Liver (tissue), 9 donors: ENCODE data around the gene REM1. TPM values are rescaled to one million over a fixed set of nuclear protein-coding genes. Genes with fewer than 3 reads are reported as not detected.
A peak's percentile ranks its signal among the peaks of the same experiment; 100 is the strongest.

Source experiments
- DNase-seq: peaks from one replicate; pipeline ENCODE4 v3.0.0-alpha.2; 2017; ENCODE audit warnings: low spot score
- H3K27ac ChIP-seq, 2 donors: one replicate each; pipeline ENCODE4 v1.7.0; 2013; ENCODE audit warnings: inconsistent platforms in 2 of 2, low read length in 2 of 2, control low read depth in 1 of 2, low read depth in 1 of 2, mild to moderate bottlenecking in 1 of 2
- H3K27me3 ChIP-seq, 4 donors: one replicate each; pipeline versions ENCODE4 v1.6.1 to v1.7.0; 2013; ENCODE audit warnings: low read length in 3 of 4, inconsistent platforms in 1 of 4, mild to moderate bottlenecking in 1 of 4, moderate library complexity in 1 of 4; ENCODE audit not compliant: control insufficient read depth in 4 of 4, insufficient read depth in 4 of 4
- H3K36me3 ChIP-seq, 4 donors: one replicate each; pipeline versions ENCODE4 v1.6.1 to v1.7.0; 2013; ENCODE audit warnings: low read length in 3 of 4, mild to moderate bottlenecking in 3 of 4, low read depth in 1 of 4, moderate library complexity in 1 of 4; ENCODE audit not compliant: control insufficient read depth in 4 of 4, insufficient read depth in 3 of 4
- H3K4me1 ChIP-seq, 4 donors: one replicate each; pipeline versions ENCODE4 v1.6.1 to v1.7.0; 2013; ENCODE audit warnings: low read length in 3 of 4, mild to moderate bottlenecking in 3 of 4, moderate library complexity in 1 of 4; ENCODE audit not compliant: control insufficient read depth in 4 of 4, insufficient read depth in 4 of 4
- H3K4me3 ChIP-seq, 3 donors: one replicate each; pipeline versions ENCODE4 v1.6.1 to v1.7.0; 2013; ENCODE audit warnings: low read length in 3 of 3, control low read depth in 1 of 3, low read depth in 1 of 3, mild to moderate bottlenecking in 1 of 3
- H3K9ac ChIP-seq, 2 donors: one replicate each; pipeline ENCODE4 v1.7.0; 2013; ENCODE audit warnings: low read length in 2 of 2, mild to moderate bottlenecking in 2 of 2, moderate library complexity in 2 of 2, control low read depth in 1 of 2, low read depth in 1 of 2
- H3K9me3 ChIP-seq, 4 donors: one replicate each; pipeline versions ENCODE4 v1.6.1 to v1.7.0; 2013; ENCODE audit warnings: low read length in 3 of 4; ENCODE audit not compliant: control insufficient read depth in 4 of 4
- FOXA1 ChIP-seq: IDR thresholded peaks from 2 replicates; pipeline ENCODE4 v1.6.1; 2016; ENCODE audit warnings: antibody characterized with exemption
- FOXA2 ChIP-seq: IDR thresholded peaks from 2 replicates; pipeline ENCODE4 v1.6.1; 2016; ENCODE audit warnings: antibody characterized with exemption
- HNF4A ChIP-seq, 2 donors: conservative IDR thresholded peaks; 2 replicates each; pipeline ENCODE4 v1.6.1; 2016; ENCODE audit warnings: antibody characterized with exemption in 2 of 2, mild to moderate bottlenecking in 2 of 2
- HNF4G ChIP-seq: IDR thresholded peaks from 2 replicates; pipeline ENCODE4 v1.6.1; 2016; ENCODE audit warnings: antibody characterized with exemption
- JUND ChIP-seq, 2 donors: IDR thresholded peaks; 2 replicates each; pipeline ENCODE4 v1.6.1; 2016; ENCODE audit warnings: antibody characterized with exemption in 2 of 2
- NR2F2 ChIP-seq: IDR thresholded peaks from 2 replicates; pipeline ENCODE4 v1.6.1; 2016; ENCODE audit warnings: antibody characterized with exemption
- RAD21 ChIP-seq, 2 donors: IDR thresholded peaks; 2 replicates each; pipeline ENCODE4 v1.6.1; 2016; ENCODE audit warnings: antibody characterized with exemption in 2 of 2, mild to moderate bottlenecking in 2 of 2
- SP1 ChIP-seq: IDR thresholded peaks from 2 replicates; pipeline ENCODE4 v1.6.1; 2018; ENCODE audit warnings: antibody characterized with exemption, mild to moderate bottlenecking
- TAF1 ChIP-seq: conservative IDR thresholded peaks from 2 replicates; pipeline ENCODE4 v1.6.1; 2016; ENCODE audit warnings: antibody characterized with exemption, mild to moderate bottlenecking
- YY1 ChIP-seq: IDR thresholded peaks from 2 replicates; pipeline ENCODE4 v1.6.1; 2016; ENCODE audit warnings: antibody characterized with exemption, mild to moderate bottlenecking
- WGBS: extraction: QIAGEN DNeasy Blood & Tissue Kit; methylation state at CpG from one replicate; pipeline ENCODE4 v1.1.7; 2013; 5-methylcytosine and 5-hydroxymethylcytosine counted together
- polyA plus RNA-seq, 2 donors: library from polyadenylated mRNA; stranded (reverse) in 1 of 2; unstranded in 1 of 2; fragments of 200-250 nt in 1 of 2; fragments of >200 nt in 1 of 2; fragmentation: Nextera tagmentation in 1 of 2; extraction: Ambion mirVana in 1 of 2; gene quantifications; one replicate each; pipeline versions ENCODE4 v1.2.1 to v1.2.3, GENCODE V29; 2013 to 2015
- total RNA-seq, 2 donors: library from RNA; depleted of rRNA; stranded (reverse); fragments of >200 nt; gene quantifications; one replicate each; pipeline ENCODE4 v1.2.3, GENCODE V29; 2014
- TF ChIP-seq, protein P1 (sequence below): IDR thresholded peaks from 2 replicates; pipeline ENCODE4 v1.6.1; 2016; ENCODE audit warnings: antibody characterized with exemption
- TF ChIP-seq, protein P2 (sequence below): IDR thresholded peaks from 2 replicates; pipeline ENCODE4 v1.6.1; 2016; ENCODE audit warnings: antibody characterized with exemption
- TF ChIP-seq, protein P3 (sequence below): IDR thresholded peaks from 2 replicates; pipeline ENCODE4 v1.6.1; 2016; ENCODE audit warnings: antibody characterized with exemption
- TF ChIP-seq, protein P4 (sequence below): fragments of 150-350 bp; IDR thresholded peaks from 2 replicates; pipeline ENCODE4 v1.5.1; 2017; ENCODE audit warnings: improper control_type of control experiment, low read depth, low read length; ENCODE audit not compliant: missing input control
- TF ChIP-seq, protein P5 (sequence below): IDR thresholded peaks from 2 replicates; pipeline ENCODE4 v1.6.1; 2016; ENCODE audit warnings: antibody characterized with exemption, mild to moderate bottlenecking
- donor health status: healthy.
- donor health status: healthy.
- donor health status: healthy.
- donor health status: healthy.
- donor health status: healthy.

Gene REM1
- total and polyA plus RNA-seq, 4 donors, result 0.17 to 0.46 (median 0.21) TPM

DNA sequence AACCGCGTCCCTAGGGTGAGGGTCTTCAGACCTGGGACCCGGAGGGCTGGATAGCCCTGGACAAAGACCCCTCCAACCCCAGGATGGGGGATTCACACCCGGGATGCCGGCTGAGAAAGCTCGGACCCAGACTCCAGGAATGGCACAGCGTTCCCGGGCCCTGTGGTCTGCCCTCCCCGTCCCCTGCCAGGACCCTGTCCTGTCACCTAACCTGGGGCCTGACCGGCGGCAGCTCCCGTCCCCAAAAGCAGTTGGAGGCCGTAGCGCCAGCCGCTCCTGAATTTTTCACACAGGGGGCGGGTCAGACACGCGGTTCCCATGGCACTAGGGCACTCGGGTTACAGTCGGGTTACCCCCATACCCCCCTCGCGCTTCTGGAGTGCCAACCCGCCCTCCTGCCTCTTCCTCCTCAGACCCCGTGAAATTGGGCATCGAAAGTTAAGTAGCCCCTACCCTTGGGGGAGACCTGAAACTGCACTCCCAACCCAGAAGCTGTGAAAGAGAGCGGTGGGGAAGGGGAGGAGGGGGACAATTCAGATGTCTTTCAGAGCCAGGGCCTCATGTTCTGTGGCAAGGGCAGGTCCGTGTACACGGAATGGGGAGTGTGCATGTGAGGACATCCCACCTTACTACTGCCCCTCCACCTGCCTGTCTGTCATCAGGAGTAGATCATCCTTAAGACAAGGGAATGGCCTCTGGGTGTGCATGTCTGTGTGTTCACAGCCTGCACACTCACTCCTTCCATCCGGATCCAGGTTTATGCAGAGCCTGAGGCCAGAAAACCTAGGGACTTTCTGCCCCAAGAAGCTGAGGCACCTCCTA is 595 bp downstream of the REM1 start:
- Histone ChIP-seq H3K36me3 (no peaks in the 10 kb centered on the region), H3K4me1 (peaks cover 0 to 8% (median under 1%) of the 10 kb centered on the region in 4 donors), H3K9ac (no peak overlapping the region), H3K27ac (peak overlapping the region in 1 of 2 donors; percentile 12), H3K27me3 (peaks cover 3 to 12% (median 8%) of the 10 kb centered on the region in 4 donors), H3K9me3 (no peaks in the 10 kb centered on the region), H3K4me3 (peak overlapping the region in 1 of 3 donors; percentile 38)
- no peak for DNase-seq
- no peak for TF ChIP-seq JUND (IDR thresholded peaks at IDR 0.05)
- no peak for TF ChIP-seq TAF1
- no peak for TF ChIP-seq YY1
- TF ChIP-seq RAD21 (IDR thresholded peaks at IDR 0.05), result no peak
- TF ChIP-seq SP1, result no peak
- TF ChIP-seq, protein P1, sequence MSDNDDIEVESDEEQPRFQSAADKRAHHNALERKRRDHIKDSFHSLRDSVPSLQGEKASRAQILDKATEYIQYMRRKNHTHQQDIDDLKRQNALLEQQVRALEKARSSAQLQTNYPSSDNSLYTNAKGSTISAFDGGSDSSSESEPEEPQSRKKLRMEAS, result no peak
- TF ChIP-seq, protein P2, sequence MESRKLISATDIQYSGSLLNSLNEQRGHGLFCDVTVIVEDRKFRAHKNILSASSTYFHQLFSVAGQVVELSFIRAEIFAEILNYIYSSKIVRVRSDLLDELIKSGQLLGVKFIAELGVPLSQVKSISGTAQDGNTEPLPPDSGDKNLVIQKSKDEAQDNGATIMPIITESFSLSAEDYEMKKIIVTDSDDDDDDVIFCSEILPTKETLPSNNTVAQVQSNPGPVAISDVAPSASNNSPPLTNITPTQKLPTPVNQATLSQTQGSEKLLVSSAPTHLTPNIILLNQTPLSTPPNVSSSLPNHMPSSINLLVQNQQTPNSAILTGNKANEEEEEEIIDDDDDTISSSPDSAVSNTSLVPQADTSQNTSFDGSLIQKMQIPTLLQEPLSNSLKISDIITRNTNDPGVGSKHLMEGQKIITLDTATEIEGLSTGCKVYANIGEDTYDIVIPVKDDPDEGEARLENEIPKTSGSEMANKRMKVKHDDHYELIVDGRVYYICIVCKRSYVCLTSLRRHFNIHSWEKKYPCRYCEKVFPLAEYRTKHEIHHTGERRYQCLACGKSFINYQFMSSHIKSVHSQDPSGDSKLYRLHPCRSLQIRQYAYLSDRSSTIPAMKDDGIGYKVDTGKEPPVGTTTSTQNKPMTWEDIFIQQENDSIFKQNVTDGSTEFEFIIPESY, result no peak
- no peak for TF ChIP-seq NR2F2
- TF ChIP-seq HNF4G, result no peak
- no peak for TF ChIP-seq FOXA1
- 7% methylated on average over 29 of the region's 29 CpGs for WGBS

DNA sequence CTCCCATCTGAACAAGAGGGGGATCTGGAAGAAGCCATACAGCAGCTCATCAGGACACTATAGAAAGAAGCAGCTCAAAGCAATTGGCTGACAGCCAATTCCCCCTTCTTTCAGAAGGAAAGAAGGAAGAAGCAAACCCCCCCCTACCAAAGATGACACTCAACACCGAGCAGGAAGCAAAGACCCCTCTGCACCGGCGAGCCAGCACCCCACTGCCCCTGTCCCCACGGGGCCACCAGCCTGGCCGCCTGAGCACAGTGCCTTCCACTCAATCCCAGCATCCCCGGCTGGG is 1.2 kb downstream of the REM1 start:
- H3K27me3 ChIP-seq, result peaks cover 3 to 12% (median 8%) of the 10 kb centered on the region in 4 donors
- no peaks in the 10 kb centered on the region for H3K36me3 ChIP-seq
- H3K9ac ChIP-seq, result no peak overlapping the region
- H3K27ac ChIP-seq, result no peak overlapping the region
- DNase-seq, result no peak
- H3K4me3 ChIP-seq, result no peak overlapping the region
- 58% methylated on average over 6 of the region's 6 CpGs for WGBS
- peaks cover 0 to 8% (median under 1%) of the 10 kb centered on the region in 4 donors for H3K4me1 ChIP-seq
- H3K9me3 ChIP-seq, result no peaks in the 10 kb centered on the region
- no peak for TF ChIP-seq HNF4G
- TF ChIP-seq, protein P3, sequence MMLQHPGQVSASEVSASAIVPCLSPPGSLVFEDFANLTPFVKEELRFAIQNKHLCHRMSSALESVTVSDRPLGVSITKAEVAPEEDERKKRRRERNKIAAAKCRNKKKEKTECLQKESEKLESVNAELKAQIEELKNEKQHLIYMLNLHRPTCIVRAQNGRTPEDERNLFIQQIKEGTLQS, result no peak
- no peak for TF ChIP-seq SP1
- no peak for TF ChIP-seq TAF1

DNA sequence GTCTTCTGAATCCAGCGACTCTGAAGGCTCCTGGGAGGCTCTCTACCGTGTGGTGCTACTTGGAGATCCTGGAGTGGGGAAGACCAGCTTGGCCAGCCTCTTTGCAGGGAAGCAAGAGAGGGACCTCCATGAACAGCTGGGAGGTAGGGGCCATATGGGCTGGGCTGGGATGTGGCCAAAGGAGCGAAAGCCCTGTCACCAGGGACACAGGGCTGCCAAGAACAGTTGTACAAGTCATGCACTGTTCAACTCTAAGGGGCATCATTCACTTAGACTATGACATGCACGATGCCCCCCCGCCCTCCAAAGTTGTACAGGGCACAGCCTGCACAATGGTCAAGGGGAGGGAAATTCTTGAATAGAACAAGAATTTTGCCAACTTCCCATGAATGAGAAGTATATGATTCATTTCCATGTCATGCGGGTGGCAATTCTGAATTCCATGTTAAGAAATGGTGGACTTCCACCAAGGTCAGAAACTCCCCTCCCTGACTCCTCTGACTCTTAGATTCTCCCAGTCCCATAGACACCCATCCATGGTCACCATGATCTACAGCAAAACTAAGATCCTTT is 1.6 kb downstream of the REM1 start:
- 72% methylated on average over 6 of the region's 6 CpGs for WGBS
- TF ChIP-seq FOXA2 (no peak), HNF4G (no peak), JUND (IDR thresholded peaks at IDR 0.05) (no peak), RAD21 (IDR thresholded peaks at IDR 0.05) (no peak), FOXA1 (no peak), HNF4A (conservative IDR thresholded peaks at IDR 0.05) (no peak)
- TF ChIP-seq, protein P4, sequence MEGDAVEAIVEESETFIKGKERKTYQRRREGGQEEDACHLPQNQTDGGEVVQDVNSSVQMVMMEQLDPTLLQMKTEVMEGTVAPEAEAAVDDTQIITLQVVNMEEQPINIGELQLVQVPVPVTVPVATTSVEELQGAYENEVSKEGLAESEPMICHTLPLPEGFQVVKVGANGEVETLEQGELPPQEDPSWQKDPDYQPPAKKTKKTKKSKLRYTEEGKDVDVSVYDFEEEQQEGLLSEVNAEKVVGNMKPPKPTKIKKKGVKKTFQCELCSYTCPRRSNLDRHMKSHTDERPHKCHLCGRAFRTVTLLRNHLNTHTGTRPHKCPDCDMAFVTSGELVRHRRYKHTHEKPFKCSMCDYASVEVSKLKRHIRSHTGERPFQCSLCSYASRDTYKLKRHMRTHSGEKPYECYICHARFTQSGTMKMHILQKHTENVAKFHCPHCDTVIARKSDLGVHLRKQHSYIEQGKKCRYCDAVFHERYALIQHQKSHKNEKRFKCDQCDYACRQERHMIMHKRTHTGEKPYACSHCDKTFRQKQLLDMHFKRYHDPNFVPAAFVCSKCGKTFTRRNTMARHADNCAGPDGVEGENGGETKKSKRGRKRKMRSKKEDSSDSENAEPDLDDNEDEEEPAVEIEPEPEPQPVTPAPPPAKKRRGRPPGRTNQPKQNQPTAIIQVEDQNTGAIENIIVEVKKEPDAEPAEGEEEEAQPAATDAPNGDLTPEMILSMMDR, result no peak
- TF ChIP-seq, protein P2, result no peak
- TF ChIP-seq, protein P5, sequence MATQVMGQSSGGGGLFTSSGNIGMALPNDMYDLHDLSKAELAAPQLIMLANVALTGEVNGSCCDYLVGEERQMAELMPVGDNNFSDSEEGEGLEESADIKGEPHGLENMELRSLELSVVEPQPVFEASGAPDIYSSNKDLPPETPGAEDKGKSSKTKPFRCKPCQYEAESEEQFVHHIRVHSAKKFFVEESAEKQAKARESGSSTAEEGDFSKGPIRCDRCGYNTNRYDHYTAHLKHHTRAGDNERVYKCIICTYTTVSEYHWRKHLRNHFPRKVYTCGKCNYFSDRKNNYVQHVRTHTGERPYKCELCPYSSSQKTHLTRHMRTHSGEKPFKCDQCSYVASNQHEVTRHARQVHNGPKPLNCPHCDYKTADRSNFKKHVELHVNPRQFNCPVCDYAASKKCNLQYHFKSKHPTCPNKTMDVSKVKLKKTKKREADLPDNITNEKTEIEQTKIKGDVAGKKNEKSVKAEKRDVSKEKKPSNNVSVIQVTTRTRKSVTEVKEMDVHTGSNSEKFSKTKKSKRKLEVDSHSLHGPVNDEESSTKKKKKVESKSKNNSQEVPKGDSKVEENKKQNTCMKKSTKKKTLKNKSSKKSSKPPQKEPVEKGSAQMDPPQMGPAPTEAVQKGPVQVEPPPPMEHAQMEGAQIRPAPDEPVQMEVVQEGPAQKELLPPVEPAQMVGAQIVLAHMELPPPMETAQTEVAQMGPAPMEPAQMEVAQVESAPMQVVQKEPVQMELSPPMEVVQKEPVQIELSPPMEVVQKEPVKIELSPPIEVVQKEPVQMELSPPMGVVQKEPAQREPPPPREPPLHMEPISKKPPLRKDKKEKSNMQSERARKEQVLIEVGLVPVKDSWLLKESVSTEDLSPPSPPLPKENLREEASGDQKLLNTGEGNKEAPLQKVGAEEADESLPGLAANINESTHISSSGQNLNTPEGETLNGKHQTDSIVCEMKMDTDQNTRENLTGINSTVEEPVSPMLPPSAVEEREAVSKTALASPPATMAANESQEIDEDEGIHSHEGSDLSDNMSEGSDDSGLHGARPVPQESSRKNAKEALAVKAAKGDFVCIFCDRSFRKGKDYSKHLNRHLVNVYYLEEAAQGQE, result no peak
- TF ChIP-seq, protein P3, result no peak

More for the DNA sequence above, 1.6 kb downstream of the REM1 start:
- Histone ChIP-seq H3K4me3 (no peak overlapping the region), H3K4me1 (peaks cover 0 to 8% (median under 1%) of the 10 kb centered on the region in 4 donors), H3K36me3 (no peaks in the 10 kb centered on the region), H3K27ac (no peak overlapping the region), H3K27me3 (peaks cover 3 to 12% (median 8%) of the 10 kb centered on the region in 4 donors), H3K9ac (no peak overlapping the region), H3K9me3 (no peaks in the 10 kb centered on the region)
- DNase-seq, result no peak
